IPS DF 19.7 (cell line): ENCODE results near the gene KNG1.
"Not testable (repeated sequence)": the region's sequence is repeated elsewhere in the genome, so short reads cannot be mapped to it uniquely, and the experiment has no call there.

Source experiments
- DNase-seq: peaks from one replicate; pipeline ENCODE4 v3.0.0-alpha.2; 2013; ENCODE audit warnings: low read depth, low spot score

The KNG1 gene

GRCh38 chr3:186717039-186717457 lies at the start of gene KNG1:
Gene KNG1 (plus strand): TSS chr3:186717359. CDS start chr3:186717543, 184 bp downstream.
- no peak for DNase-seq

- no peak for DNase-seq
These were observed 48.7 kb upstream of the KNG1 start for GRCh38 chr3:186668426-186668825.

GRCh38 chr3:186669378-186670084 lies 47.6 kb upstream of the KNG1 start:
- no peak for DNase-seq

GRCh38 chr3:186670155-186670554 lies 47.0 kb upstream of the KNG1 start:
- DNase-seq, result no peak

GRCh38 chr3:186671051-186671450 lies 46.1 kb upstream of the KNG1 start:
- no peak for DNase-seq

GRCh38 chr3:186678604-186679003 lies 38.6 kb upstream of the KNG1 start:
- no peak for DNase-seq

- no peak for DNase-seq
These were observed 38.0 kb upstream of the KNG1 start for GRCh38 chr3:186679151-186679550.

GRCh38 chr3:186680869-186681268 lies 36.3 kb upstream of the KNG1 start:
- DNase-seq, result no peak

- DNase-seq, result no peak
These were observed 34.3 kb upstream of the KNG1 start for GRCh38 chr3:186682812-186683211.

- DNase-seq, result no peak
These were observed 33.2 kb upstream of the KNG1 start for GRCh38 chr3:186683979-186684378.

- DNase-seq, result not testable (repeated sequence)
These were observed 30.7 kb upstream of the KNG1 start for GRCh38 chr3:186686475-186686874.

GRCh38 chr3:186687120-186687651 lies 30.0 kb upstream of the KNG1 start:
- no peak for DNase-seq

GRCh38 chr3:186690304-186690703 lies 26.9 kb upstream of the KNG1 start:
- DNase-seq, result not testable (repeated sequence)

- DNase-seq, result no peak
These were observed 25.5 kb upstream of the KNG1 start for GRCh38 chr3:186691676-186692075.

GRCh38 chr3:186693843-186694242 lies 23.3 kb upstream of the KNG1 start:
- no peak for DNase-seq

GRCh38 chr3:186694288-186695032 lies 22.7 kb upstream of the KNG1 start:
- DNase-seq, result no peak

GRCh38 chr3:186696522-186696921 lies 20.6 kb upstream of the KNG1 start:
- DNase-seq, result no peak

GRCh38 chr3:186697510-186697909 lies 19.6 kb upstream of the KNG1 start:
- DNase-seq, result no peak

GRCh38 chr3:186700267-186700666 lies 16.9 kb upstream of the KNG1 start:
- no peak for DNase-seq

- DNase-seq, result not testable (repeated sequence)
These were observed 14.7 kb upstream of the KNG1 start for GRCh38 chr3:186702451-186702850.

GRCh38 chr3:186705882-186706780 lies 11.0 kb upstream of the KNG1 start:
- no peak for DNase-seq
